Activated CD4-positive, alpha-beta T cell treated with anti-CD3 and anti-CD28 coated beads, Interleukin-2, amount 10 ng/mL, durations not matched to agents 24 days and 14 days (primary cell): ENCODE measurements around the gene TIMP1. TPM values are rescaled to one million over a fixed set of nuclear protein-coding genes. Genes with fewer than 3 reads are reported as not detected.

ENCODE experiments used
- DNase-seq: peaks from one replicate; pipeline ENCODE4 v3.0.0; 2022
- H3K27ac Mint-ChIP-seq: one replicate; pipeline ENCODE4 v1.8.0; 2022; ENCODE audit warnings: mild to moderate bottlenecking, mixed read lengths
- H3K27me3 Mint-ChIP-seq: one replicate; pipeline ENCODE4 v1.8.0; 2022; ENCODE audit warnings: mixed read lengths
- H3K36me3 Mint-ChIP-seq: one replicate; pipeline ENCODE4 v1.8.0; 2022; ENCODE audit warnings: low read depth, mild to moderate bottlenecking, mixed read lengths
- H3K4me1 Mint-ChIP-seq: one replicate; pipeline ENCODE4 v1.8.0; 2021; ENCODE audit warnings: mixed read lengths
- H3K4me3 Mint-ChIP-seq: one replicate; pipeline ENCODE4 v1.8.0; 2022; ENCODE audit warnings: mild to moderate bottlenecking, moderate library complexity, mixed read lengths
- H3K9me3 Mint-ChIP-seq: one replicate; pipeline ENCODE4 v1.8.0; 2021; ENCODE audit warnings: mixed read lengths
- intact Hi-C: fragments of 100-400 bp; cut with micrococcal nuclease; formaldehyde crosslinking; loops from one replicate; pipeline ENCODE4 v1.15.1; 2023
- total RNA-seq: library from RNA; stranded (reverse); gene quantifications from 2 replicates; pipeline ENCODE4 v1.2.3, GENCODE V29; 2022

Gene TIMP1
- total RNA-seq, 1 donor from 2014 or later: 65.2 TPM

DNA sequence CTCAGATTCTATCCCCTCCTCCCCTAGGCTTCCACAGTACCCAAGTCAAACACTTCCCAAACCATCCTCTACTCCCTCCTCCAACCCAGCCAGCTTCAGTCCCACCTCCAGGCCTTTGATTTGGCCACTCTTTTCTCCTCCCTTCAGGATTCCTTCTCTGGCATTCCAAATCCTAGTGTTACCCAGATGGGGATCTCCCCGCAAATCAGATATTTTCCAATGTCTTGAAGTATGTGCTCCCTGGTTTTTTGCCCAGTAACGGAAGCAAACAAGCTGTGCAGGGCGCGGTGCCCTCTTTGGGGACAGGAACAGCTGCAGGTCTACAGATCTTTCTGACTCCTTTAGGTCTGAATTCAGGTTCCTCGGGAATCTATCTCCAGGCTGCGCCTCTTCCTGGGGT lies 39.6 kb downstream of the TIMP1 start:
- Mint-ChIP-seq H3K36me3 (peaks cover 6% of the 10 kb centered on the region), H3K9me3 (no peaks in the 10 kb centered on the region), H3K4me3 (no peak overlapping the region), H3K27ac (no peak overlapping the region), H3K27me3 (peaks cover 25% of the 10 kb centered on the region), H3K4me1 (peaks cover 16% of the 10 kb centered on the region)
- intact Hi-C loops: loop anchor here (2.0 to 5.0 kb wide), 2 partner anchors 40 to 61 kb away; partner anchors contain the start of genes ARAF and TIMP1
- no peak for DNase-seq

DNA sequence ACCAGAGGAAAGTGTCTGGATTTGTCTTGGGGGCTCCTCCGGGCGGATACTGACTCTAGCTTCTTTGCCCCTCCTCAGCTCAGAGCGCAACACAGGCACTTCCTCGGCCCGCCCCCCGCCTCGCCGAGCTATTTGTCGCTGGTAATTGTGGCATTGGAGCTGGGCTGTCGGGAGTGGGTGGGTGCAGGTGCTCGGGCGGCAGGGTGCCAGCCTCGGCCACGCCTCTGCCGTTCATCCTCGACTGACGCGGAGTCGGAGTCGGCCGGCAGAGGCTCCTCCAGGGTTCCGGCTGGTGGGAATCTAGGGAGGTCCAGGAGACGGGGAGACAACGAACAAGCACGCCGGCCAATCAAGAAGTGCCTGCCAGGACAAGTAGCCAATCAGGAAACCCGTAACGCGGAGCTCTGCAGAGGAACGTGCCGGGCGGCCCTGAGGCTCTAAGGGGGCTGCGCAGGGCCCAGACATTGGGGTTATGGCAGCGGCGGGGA lies 41.3 kb downstream of the TIMP1 start:
- intact Hi-C loops: loop anchor here (5.0 kb wide), 1 partner anchor 41 kb away; the partner anchor contains the start of gene TIMP1
- H3K27me3 Mint-ChIP-seq: peaks cover 13% of the 10 kb centered on the region
- no peak overlapping the region for H3K27ac Mint-ChIP-seq
- peak overlapping the region; percentile 83 for H3K4me3 Mint-ChIP-seq
- H3K4me1 Mint-ChIP-seq: peaks cover 20% of the 10 kb centered on the region
- peaks cover 9% of the 10 kb centered on the region for H3K36me3 Mint-ChIP-seq
- H3K9me3 Mint-ChIP-seq: no peaks in the 10 kb centered on the region
- DNase-seq: peak; percentile 75

DNA sequence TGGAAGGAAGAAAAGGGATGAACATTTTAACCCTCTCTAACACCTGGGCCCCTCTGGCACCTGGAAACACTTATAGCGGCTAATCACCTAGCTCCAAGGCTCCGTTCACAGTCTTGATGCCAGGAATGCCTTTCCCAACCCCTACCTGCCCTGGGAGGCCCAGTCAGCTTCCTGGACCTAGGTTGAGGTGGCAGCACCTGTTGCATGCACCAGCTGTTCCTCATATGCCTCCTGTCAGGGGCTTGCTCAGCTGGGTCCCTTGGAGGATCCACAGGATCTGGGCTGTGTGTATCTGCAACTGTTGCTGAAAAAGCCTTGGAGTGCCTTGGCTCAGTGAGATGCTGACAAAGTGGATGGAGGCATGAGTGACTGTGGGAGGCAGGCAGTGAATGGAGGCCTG lies 43.1 kb downstream of the TIMP1 start:
- Mint-ChIP-seq H3K27ac (no peak overlapping the region), H3K36me3 (peaks cover 10% of the 10 kb centered on the region), H3K4me1 (peaks cover 28% of the 10 kb centered on the region), H3K4me3 (no peak overlapping the region), H3K27me3 (peaks cover 9% of the 10 kb centered on the region), H3K9me3 (no peaks in the 10 kb centered on the region)
- intact Hi-C loops: no loop called here
- no peak for DNase-seq

DNA sequence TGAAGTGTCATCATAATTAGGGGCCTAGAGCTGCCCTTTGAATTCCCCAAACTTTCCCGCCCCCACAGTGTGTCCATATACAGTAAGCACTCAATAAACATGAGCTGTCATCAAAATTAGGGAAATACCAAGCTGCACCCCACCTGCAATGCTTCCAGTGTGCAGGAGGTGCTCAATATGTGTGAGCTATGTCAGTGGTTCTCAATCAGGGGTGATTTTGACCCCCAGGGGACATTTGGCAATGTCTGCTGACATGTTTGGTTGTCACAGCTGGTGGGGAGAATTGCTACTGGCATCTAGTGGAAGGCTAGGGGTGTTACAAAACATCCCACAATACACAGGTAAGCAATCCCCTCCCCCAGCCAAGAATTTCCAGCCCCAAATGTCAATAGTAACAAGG lies 46.7 kb downstream of the TIMP1 start:
- H3K27me3 Mint-ChIP-seq: no peaks in the 10 kb centered on the region
- H3K4me3 Mint-ChIP-seq: peak overlapping the region; percentile 83
- intact Hi-C loops: no loop called here
- H3K27ac Mint-ChIP-seq: peak overlapping the region; percentile 84
- H3K36me3 Mint-ChIP-seq: peaks cover 14% of the 10 kb centered on the region
- no peaks in the 10 kb centered on the region for H3K9me3 Mint-ChIP-seq
- DNase-seq: peak; percentile 68
- peaks cover 22% of the 10 kb centered on the region for H3K4me1 Mint-ChIP-seq

DNA sequence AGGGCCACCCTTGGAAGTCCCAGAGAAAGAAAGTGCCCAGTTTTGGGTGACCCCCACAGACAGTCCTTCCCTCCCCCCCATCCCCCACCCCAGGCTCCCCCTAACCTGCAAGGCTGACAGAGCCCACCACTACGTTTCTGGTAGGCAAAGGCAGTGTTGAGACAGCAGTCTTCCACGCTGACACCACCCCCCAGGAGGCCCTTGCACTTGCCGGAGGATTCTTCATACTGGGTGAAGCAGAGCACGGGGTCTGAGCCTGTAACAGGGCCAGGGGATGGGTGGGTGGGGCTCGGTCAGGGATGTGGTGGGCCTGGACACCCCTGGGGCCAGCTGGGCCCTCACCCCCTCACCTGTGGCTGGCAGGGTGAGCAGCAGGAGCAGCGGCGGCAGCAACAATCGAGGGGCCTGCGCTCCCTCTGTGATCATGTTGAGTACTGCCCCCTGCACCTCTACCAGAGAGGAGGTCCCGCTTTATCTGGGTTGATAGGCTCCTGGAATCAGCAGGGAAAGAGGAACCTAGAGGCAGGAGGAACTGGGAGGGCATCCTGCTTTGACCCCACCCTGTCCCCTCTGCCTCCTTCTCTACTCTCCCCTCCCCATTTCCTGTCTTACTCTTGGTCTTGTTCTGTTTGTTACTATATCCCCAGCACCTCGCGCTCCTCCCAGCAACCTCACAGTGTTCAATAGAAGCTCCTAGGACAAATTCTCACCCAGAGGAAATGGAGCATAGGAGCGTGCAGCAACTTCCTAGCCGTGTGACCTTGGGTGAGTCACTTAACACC lies 47.4 kb downstream of the TIMP1 start, which contains the start of gene CFP:
TSS of gene CFP (minus strand) at position 512 of the 782 bp plus-strand sequence. CDS start at position 426, 86 bp downstream.
- intact Hi-C loops: no loop called here
- Mint-ChIP-seq H3K9me3 (no peaks in the 10 kb centered on the region), H3K4me3 (peak within 1 kb of the TSS; percentile 83), H3K36me3 (peaks cover 14% of the 10 kb centered on the region), H3K27me3 (no peaks in the 10 kb centered on the region), H3K4me1 (peaks cover 22% of the 10 kb centered on the region), H3K27ac (peak within 1 kb of the TSS; percentile 84)
- peak; percentile 67 for DNase-seq

DNA sequence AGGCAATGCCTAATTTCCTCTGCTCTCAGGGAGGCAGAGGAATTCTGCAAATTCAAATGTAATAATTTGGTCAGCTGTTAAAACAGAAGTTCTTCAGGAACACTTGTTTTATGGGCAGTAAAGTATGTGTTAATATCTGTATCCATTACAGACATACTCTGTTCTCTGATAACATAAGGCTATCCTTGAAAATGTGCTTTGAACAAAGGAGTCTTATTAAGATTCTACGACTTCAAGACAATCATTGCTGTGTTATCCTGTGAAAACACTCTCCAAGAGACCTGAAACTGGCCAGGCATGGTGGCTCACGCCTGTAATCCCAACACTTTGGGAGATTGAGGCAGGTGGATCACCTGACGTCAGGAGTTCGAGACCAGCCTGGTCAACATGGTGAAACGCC lies 49.4 kb downstream of the TIMP1 start:
- Mint-ChIP-seq H3K9me3 (no peaks in the 10 kb centered on the region), H3K4me1 (peaks cover 20% of the 10 kb centered on the region), H3K36me3 (peaks cover 15% of the 10 kb centered on the region), H3K27ac (no peak overlapping the region), H3K27me3 (no peaks in the 10 kb centered on the region), H3K4me3 (no peak overlapping the region)
- DNase-seq: no peak
- intact Hi-C loops: no loop called here

DNA sequence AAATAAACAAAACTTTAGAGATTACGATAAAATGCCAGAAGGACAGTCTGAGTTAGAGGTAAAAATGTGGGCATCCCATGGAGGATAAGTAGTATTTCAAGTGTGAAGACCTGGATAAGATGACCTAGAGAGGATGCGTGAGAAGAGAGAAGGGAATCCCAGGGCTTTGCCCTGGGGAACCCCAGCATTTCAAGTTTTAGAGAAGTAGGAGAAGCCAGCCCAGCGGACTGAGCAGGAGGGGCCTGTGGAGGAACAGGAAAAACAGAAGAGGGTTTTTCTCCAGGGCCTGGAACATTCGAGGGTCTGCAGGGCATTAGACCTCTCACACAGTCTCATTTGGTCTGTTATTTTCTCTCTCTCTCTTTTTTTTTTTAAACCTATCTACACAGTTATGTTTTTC lies 50.4 kb downstream of the TIMP1 start:
- Mint-ChIP-seq H3K9me3 (no peaks in the 10 kb centered on the region), H3K27ac (no peak overlapping the region), H3K27me3 (no peaks in the 10 kb centered on the region), H3K4me1 (peaks cover 26% of the 10 kb centered on the region), H3K36me3 (peaks cover 21% of the 10 kb centered on the region), H3K4me3 (no peak overlapping the region)
- no peak for DNase-seq
- intact Hi-C loops: no loop called here

DNA sequence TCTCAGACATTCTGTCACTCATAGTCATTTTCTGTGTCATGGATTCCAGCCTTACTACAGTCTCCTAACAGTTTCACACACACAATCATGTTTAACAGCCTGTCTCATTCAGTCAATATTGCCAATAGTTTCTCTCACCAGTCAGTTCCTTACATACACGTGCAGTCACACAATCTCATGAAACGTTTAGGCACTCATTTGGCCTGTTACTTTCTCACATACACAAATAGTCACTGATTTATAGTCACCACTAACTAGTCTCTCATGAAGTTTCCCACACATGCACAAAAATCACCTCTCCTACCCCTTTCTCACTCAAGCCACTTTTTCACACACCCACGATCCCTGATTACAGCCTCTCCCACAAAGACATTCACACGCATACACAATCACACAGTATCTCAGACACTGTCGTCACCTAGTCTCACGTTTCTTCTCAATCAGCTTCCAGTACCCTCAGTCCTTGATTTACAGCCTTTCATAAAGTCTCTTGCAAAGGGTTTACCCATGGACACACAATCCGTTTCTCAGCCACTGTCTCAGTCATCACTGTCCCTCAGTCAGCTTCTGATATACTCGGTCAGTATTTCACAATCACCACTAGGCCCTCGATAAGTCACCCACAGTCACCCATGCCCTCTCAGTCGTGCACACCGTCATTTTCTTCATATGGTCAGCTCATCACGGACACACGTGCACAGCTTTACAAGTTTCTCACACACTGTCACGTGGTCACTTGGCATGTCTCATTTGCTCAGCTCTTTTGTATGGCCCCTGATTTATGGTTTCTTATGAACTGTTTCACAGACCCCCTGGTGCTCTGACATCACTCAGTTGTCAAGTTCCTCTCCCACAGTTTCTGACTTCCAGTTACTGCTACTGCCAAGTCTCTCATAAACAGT lies 51.7 kb downstream of the TIMP1 start:
- DNase-seq: no peak
- intact Hi-C loops: no loop called here
- Mint-ChIP-seq H3K4me1 (peaks cover 29% of the 10 kb centered on the region), H3K27ac (no peak overlapping the region), H3K36me3 (peaks cover 30% of the 10 kb centered on the region), H3K27me3 (no peaks in the 10 kb centered on the region), H3K4me3 (no peak overlapping the region), H3K9me3 (no peaks in the 10 kb centered on the region)

DNA sequence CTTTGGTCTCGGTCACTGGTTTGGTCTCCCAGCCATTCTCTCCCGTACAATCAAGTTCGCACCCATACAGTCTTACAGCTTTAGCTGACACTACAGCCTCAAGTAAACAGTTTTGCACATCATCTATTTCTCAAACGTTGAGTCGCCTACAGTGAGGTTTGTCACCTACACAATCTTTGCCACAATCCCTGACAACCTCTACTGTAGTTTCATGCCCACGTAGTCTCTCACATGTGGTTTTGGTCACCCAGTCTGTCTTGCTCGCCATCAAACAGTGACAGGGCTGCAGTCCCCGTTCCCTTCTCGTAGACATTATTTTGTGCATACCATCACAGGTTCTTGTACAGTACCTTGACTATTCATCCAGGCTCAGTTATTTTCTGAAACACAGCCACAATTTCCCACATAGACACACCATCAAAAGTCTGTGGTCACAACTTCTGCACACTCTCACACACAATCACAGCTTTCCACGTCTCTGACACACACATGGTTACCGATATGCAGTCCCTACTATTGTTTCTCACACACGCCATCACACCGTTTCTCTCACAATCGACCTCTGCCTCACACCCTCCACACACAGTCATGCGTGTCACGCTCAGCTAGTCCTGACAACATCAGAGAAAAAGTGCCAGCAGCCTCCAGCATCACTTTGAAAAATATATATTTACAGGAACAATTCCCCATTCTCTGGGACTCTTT lies 52.8 kb downstream of the TIMP1 start:
- Mint-ChIP-seq H3K27me3 (no peaks in the 10 kb centered on the region), H3K27ac (no peak overlapping the region), H3K4me3 (no peak overlapping the region), H3K36me3 (peaks cover 41% of the 10 kb centered on the region), H3K4me1 (peaks cover 24% of the 10 kb centered on the region), H3K9me3 (no peaks in the 10 kb centered on the region)
- DNase-seq: no peak
- intact Hi-C loops: loop anchor here (5.0 kb wide), 1 partner anchor 53 kb away; the partner anchor contains the start of gene TIMP1

Other genes with a start within 250 kb of the TIMP1 start
- 0.31 and 0.40 TPM in 2 replicates for gene ZNF157, start 211.9 kb upstream of the TIMP1 start, total RNA-seq
- gene ZNF41, start 99.2 kb upstream of the TIMP1 start, total RNA-seq: 10.0 and 10.5 TPM in 2 replicates
- 77.3 and 78.9 TPM in 2 replicates for gene ARAF, start 21.2 kb upstream of the TIMP1 start, total RNA-seq
- gene SYN1, start 37.4 kb downstream of the TIMP1 start, total RNA-seq: 0.49 and 0.54 TPM in 2 replicates
- 4.0 and 4.4 TPM in 2 replicates for gene CFP, start 47.5 kb downstream of the TIMP1 start, total RNA-seq
- 104 and 112 TPM in 2 replicates for gene ELK1, start 68.1 kb downstream of the TIMP1 start, total RNA-seq
- gene UXT, start 76.7 kb downstream of the TIMP1 start, total RNA-seq: 174 and 194 TPM in 2 replicates